ENCODE results near the gene GGN.

The GGN gene

DNA sequence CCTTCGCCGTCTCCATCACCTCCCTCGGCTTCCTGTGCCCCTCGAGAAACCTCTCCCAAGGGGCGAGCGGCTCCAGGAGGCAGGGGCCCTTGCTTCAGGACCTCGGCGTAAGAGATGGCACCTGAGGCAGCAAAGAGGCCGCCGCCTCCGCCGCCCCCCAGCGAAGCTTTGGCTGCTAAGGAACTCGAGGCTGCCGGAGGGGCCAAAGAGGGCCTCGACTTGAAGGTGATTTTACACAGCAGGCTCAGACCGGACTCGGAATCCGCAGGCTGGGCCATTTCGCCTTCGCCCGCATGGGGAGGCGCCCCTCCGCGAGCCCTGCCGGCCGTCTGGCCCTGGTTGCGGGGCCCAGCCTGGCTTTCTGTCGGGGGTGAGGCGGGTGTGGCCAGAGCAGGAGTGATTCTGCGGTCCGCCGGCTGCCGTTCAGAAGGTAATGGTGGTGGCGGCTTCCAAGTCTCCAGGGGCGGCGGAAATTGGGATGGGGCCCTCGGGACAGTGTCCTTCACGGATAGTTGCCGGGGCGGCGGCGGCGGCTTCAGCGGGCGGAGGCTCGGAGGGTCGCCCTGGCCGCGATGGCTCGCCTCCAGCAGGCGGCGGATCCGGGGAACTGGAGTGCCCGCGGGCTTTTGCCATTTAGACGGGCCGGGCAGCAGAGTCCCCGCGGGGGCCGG, 1.4 kb downstream of the GGN start:
- no peak for DNase-seq (ENCODE audit: low read depth in 1 of 2, low spot score in 1 of 2)
- H3K27me3 ChIP-seq (ENCODE audit: insufficient read depth, poor library complexity, severe bottlenecking) = peaks cover 18% of the 10 kb centered on the region
- H3K27ac ChIP-seq (replicated peaks) = no peak overlapping the region
- no peak overlapping the region for H3K4me3 ChIP-seq (replicated peaks; ENCODE audit: insufficient read depth, low read length)
- TF ChIP-seq POLR2AphosphoS5 (IDR thresholded peaks at IDR 0.05; ENCODE audit: low read depth) (0 out of 2 replicates have a peak, but pooled peaks have one; percentile 8), SPI1 (IDR thresholded peaks at IDR 0.05; ENCODE audit: borderline replicate concordance, low read depth) (no peak)

DNA sequence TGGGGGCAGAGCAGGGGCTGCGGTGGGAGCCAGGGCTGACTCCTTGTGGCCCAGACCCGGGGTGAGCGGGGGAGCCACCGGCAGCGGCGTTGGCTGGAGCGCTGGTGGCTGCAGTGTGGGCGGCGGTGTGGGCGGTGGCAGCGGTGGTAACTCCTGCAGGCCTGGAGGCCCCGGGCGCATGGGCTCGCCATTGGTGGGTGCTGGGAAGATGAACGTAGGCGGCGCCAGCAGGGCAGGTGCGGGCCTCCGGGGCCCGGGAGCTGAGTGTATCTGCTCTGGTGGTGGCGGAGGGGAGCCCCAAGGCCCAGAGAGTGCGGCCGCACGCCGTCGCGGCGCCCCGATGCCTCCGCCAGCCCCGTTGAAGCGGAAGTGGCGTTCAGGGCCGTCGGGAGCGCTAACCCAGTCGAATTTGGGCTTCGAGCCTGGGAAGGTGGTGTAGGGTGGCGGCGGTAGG, 2.0 kb downstream of the GGN start:
- Histone ChIP-seq H3K27ac (replicated peaks) (no peak overlapping the region), H3K4me3 (replicated peaks; ENCODE audit: insufficient read depth, low read length) (no peak overlapping the region), H3K27me3 (ENCODE audit: insufficient read depth, poor library complexity, severe bottlenecking) (peaks cover 18% of the 10 kb centered on the region)
- no peak for TF ChIP-seq SPI1 (IDR thresholded peaks at IDR 0.05; ENCODE audit: borderline replicate concordance, low read depth)
- no peak for TF ChIP-seq REST (IDR thresholded peaks at IDR 0.05; ENCODE audit: insufficient replicate concordance, low read depth)
- TF ChIP-seq GABPA (IDR thresholded peaks at IDR 0.05; ENCODE audit: low read depth) = no peak
- TF ChIP-seq POLR2AphosphoS5 (IDR thresholded peaks at IDR 0.05; ENCODE audit: low read depth) = no peak
- no peak for TF ChIP-seq CTCF (IDR thresholded peaks at IDR 0.05; ENCODE audit: insufficient read depth, low read length)
- no peak for DNase-seq (ENCODE audit: low read depth in 1 of 2, low spot score in 1 of 2)

- TF ChIP-seq CTCF (IDR thresholded peaks at IDR 0.05; ENCODE audit: insufficient read depth, low read length) (no peak), SPI1 (IDR thresholded peaks at IDR 0.05; ENCODE audit: borderline replicate concordance, low read depth) (no peak), GABPA (IDR thresholded peaks at IDR 0.05; ENCODE audit: low read depth) (no peak), REST (IDR thresholded peaks at IDR 0.05; ENCODE audit: insufficient replicate concordance, low read depth) (no peak), POLR2AphosphoS5 (IDR thresholded peaks at IDR 0.05; ENCODE audit: low read depth) (no peak)
Observed at GRCh38 chr19:38385057-38385803, 2.6 kb downstream of the GGN start.

GRCh38 chr19:38384209-38385027, 3.4 kb downstream of the GGN start:
- no peak for TF ChIP-seq SPI1 (IDR thresholded peaks at IDR 0.05; ENCODE audit: borderline replicate concordance, low read depth)
- TF ChIP-seq CTCF (IDR thresholded peaks at IDR 0.05; ENCODE audit: insufficient read depth, low read length) = peak; percentile 14
- Histone ChIP-seq H3K4me3 (replicated peaks; ENCODE audit: insufficient read depth, low read length) (no peak overlapping the region), H3K27ac (replicated peaks) (no peak overlapping the region), H3K27me3 (ENCODE audit: insufficient read depth, poor library complexity, severe bottlenecking) (peaks cover 13% of the 10 kb centered on the region)
- no peak for DNase-seq (ENCODE audit: low read depth in 1 of 2, low spot score in 1 of 2)

More at GRCh38 chr19:38385057-38385803, 2.6 kb downstream of the GGN start:
- H3K27me3 ChIP-seq (ENCODE audit: insufficient read depth, poor library complexity, severe bottlenecking) = peaks cover 16% of the 10 kb centered on the region
- DNase-seq (ENCODE audit: low read depth in 1 of 2, low spot score in 1 of 2) = no peak
- no peak overlapping the region for H3K27ac ChIP-seq (replicated peaks)
- no peak overlapping the region for H3K4me3 ChIP-seq (replicated peaks; ENCODE audit: insufficient read depth, low read length)
